ENCODE data around the gene ARHGAP8. TPM values are rescaled to one million over a fixed set of nuclear protein-coding genes. Genes with fewer than 3 reads are reported as not detected.

The ARHGAP8 gene
- total and polyA plus RNA-seq, 4 donors, result 1.4 to 3.0 TPM; not detected in 2

- Histone ChIP-seq H3K27ac (ENCODE audit: low read depth in 1 of 2, low read length in 2 of 2) (no peak overlapping the region), H3K4me3 (ENCODE audit: low read length in 2 of 2) (no peak overlapping the region), H3K4me1 (ENCODE audit: control insufficient read depth in 1 of 2, insufficient read depth in 2 of 2, low read length in 2 of 2) (no peaks in the 10 kb centered on the region), H3K36me3 (ENCODE audit: control insufficient read depth in 1 of 2, insufficient read depth in 2 of 2, low read length in 1 of 2) (no peaks in the 10 kb centered on the region), H3K27me3 (ENCODE audit: control insufficient read depth in 1 of 2, insufficient read depth in 2 of 2, low read length in 1 of 2) (peaks cover 0 to 1% of the 10 kb centered on the region in 2 donors), H3K9me3 (ENCODE audit: control insufficient read depth, low read length) (peaks cover 3% of the 10 kb centered on the region)
- intact Hi-C loops (cut with DNase I), result no loop called here
- DNase-seq, result no peak
- WGBS, 2 donors, result 33 to 39% methylated on average over 6 of the region's 6 CpGs
- ATAC-seq (ENCODE audit: low FRiP score), result no peak
Observed at GRCh38 chr22:44755417-44755816, 3.0 kb downstream of the ARHGAP8 start.

DNA sequence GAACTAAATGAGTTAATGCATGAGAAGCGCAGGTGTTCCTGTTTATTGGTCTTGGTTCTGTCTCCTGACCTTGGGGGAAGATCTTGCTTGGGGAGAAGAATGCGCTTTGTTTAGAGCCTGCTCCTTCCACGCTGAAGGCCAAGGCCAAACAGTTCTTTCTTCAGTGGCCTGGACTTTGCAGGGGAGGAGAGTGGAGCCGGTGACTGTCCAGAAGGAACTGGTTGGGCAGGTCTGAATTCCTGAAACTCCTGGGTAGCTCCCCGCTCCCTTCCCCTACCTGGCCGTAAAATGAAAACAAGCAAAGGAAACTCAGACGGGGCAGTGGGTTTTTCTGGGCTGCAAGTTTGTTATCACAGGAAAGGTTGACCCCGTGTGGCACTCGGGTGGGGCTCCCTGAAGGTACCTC lies 3.6 kb downstream of the ARHGAP8 start:
- DNase-seq, result peak in 1 of 2 donors; percentile 65
- no peak overlapping the region for H3K27ac ChIP-seq (ENCODE audit: low read depth in 1 of 2, low read length in 2 of 2)
- no peaks in the 10 kb centered on the region for H3K36me3 ChIP-seq (ENCODE audit: control insufficient read depth in 1 of 2, insufficient read depth in 2 of 2, low read length in 1 of 2)
- no peak overlapping the region for H3K4me3 ChIP-seq (ENCODE audit: low read length in 2 of 2)
- peaks cover 3% of the 10 kb centered on the region for H3K9me3 ChIP-seq (ENCODE audit: control insufficient read depth, low read length)
- 23 to 35% methylated on average over 9 of the region's 9 CpGs for WGBS, 2 donors
- peaks cover 0 to 1% of the 10 kb centered on the region in 2 donors for H3K27me3 ChIP-seq (ENCODE audit: control insufficient read depth in 1 of 2, insufficient read depth in 2 of 2, low read length in 1 of 2)
- no peaks in the 10 kb centered on the region for H3K4me1 ChIP-seq (ENCODE audit: control insufficient read depth in 1 of 2, insufficient read depth in 2 of 2, low read length in 2 of 2)
- intact Hi-C loops (cut with DNase I), result no loop called here
- ATAC-seq (ENCODE audit: low FRiP score), result no peak

DNA sequence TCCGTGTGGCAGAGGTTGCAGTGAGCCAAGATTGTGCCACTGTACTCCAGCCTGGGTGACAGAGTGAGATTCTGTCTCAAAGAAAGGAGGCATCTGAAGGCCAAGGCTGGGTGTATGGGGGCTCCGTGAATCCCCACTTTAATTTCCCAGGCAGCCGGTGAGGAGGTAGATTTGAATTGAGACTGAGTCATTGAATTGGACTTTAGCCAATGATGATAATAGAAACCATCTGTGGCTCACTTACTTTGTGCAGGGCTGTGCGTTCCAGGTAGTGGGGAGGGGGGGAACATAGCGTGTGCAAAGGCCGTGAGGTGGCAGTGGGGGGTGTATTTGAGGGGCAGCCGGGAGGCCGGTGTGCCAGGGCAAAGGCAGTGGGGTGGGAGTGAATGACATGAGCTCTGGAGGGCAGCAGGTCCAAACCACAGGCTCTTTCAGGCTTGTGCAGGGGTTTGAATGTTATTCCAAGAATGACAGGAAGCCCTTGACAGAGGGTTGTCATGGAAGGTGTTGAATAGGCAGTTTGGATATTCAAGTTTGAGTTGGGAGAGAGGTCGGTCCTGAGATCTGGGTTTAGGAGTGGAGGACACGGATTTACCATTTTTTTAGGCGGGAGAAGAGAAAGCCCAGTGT lies 6.1 kb downstream of the ARHGAP8 start:
- H3K36me3 ChIP-seq (ENCODE audit: control insufficient read depth in 1 of 2, insufficient read depth in 2 of 2, low read length in 1 of 2), result no peaks in the 10 kb centered on the region
- H3K27me3 ChIP-seq (ENCODE audit: control insufficient read depth in 1 of 2, insufficient read depth in 2 of 2, low read length in 1 of 2), result no peaks in the 10 kb centered on the region
- H3K4me1 ChIP-seq (ENCODE audit: control insufficient read depth in 1 of 2, insufficient read depth in 2 of 2, low read length in 2 of 2), result no peaks in the 10 kb centered on the region
- H3K4me3 ChIP-seq (ENCODE audit: low read length in 2 of 2), result no peak overlapping the region
- 44 to 51% methylated on average over 11 of the region's 11 CpGs for WGBS, 2 donors
- intact Hi-C loops (cut with DNase I), result no loop called here
- no peaks in the 10 kb centered on the region for H3K9me3 ChIP-seq (ENCODE audit: control insufficient read depth, low read length)
- no peak for ATAC-seq (ENCODE audit: low FRiP score)
- H3K27ac ChIP-seq (ENCODE audit: low read depth in 1 of 2, low read length in 2 of 2), result no peak overlapping the region
- DNase-seq, result no peak

DNA sequence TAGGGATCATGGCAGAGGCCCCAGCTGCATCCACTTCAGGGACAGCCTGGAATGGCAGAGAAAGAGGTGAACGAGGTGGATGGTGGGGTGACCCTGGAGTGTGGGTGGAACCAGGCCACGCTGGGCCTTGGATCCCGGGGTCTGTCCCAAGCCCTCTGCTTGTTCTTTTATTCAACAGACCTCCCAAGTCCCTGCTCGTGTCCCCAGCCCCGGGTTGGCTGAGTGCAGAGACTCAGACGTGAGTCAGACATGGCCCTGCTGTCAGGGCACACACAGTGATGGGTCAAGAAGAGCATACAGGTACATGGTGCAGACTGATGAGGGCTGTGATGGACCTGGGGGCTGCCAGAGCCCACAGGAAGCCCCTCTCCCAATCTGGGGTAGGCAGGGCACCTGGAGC lies 6.6 kb downstream of the ARHGAP8 start:
- DNase-seq, result no peak

DNA sequence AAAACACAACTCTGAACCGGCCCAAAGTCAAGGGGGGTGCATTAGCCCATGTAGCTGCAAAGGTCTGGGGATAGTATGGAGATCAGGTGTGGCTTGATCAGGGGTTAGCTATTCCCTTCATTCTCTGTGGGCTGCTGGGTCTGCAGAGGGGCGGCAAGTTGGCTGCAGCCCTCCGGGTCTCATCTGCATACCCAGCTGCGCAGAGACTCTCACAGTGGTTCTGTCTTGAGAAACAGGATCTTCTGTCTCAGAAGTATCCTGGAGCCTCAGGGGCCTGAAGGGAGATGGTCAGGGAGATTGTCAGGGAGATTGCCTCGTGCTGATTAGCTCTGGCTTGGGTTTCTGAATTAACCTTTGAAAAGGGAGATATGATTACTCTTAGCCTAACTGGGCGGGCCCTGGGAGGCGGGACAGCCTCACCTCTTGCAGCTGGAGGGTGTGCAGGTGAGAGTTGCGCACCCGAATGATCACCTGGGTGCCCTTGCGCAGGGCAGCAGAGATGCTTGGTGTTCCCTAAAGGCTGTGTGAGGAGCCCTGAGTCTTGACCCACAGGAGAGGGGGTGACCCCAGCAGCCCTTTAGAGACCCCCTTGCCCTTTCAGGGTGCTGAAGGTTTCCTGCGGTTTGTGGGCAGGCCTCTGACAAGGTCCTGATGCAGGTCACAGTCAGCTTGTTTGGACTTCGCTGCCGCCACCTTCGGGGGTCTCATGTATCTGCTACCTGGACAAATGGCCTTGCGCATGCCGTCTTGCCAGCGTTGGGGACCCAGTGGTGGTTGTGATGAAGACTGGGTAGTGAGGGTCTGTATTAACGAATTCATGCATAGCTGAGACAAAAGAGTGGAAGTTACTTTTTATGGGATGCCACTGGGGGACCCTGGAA lies 7.3 kb downstream of the ARHGAP8 start:
- WGBS, 2 donors, result 85 to 86% methylated on average over 18 of the region's 18 CpGs
- no peak for ATAC-seq (ENCODE audit: low FRiP score)
- no peak for DNase-seq

More for the DNA sequence above, 6.6 kb downstream of the ARHGAP8 start:
- WGBS, 2 donors, result 74 to 77% methylated on average over 6 of the region's 6 CpGs
- peak; percentile 35 for ATAC-seq (ENCODE audit: low FRiP score)
- H3K27ac ChIP-seq (ENCODE audit: low read depth in 1 of 2, low read length in 2 of 2), result no peak overlapping the region
- H3K9me3 ChIP-seq (ENCODE audit: control insufficient read depth, low read length), result no peaks in the 10 kb centered on the region
- H3K27me3 ChIP-seq (ENCODE audit: control insufficient read depth in 1 of 2, insufficient read depth in 2 of 2, low read length in 1 of 2), result no peaks in the 10 kb centered on the region
- H3K4me3 ChIP-seq (ENCODE audit: low read length in 2 of 2), result no peak overlapping the region
- no peaks in the 10 kb centered on the region for H3K36me3 ChIP-seq (ENCODE audit: control insufficient read depth in 1 of 2, insufficient read depth in 2 of 2, low read length in 1 of 2)
- no peaks in the 10 kb centered on the region for H3K4me1 ChIP-seq (ENCODE audit: control insufficient read depth in 1 of 2, insufficient read depth in 2 of 2, low read length in 2 of 2)
- intact Hi-C loops (cut with DNase I), result no loop called here

GRCh38 chr22:44760476-44760875 lies 8.1 kb downstream of the ARHGAP8 start:
- H3K4me1 ChIP-seq (ENCODE audit: control insufficient read depth in 1 of 2, insufficient read depth in 2 of 2, low read length in 2 of 2), result no peaks in the 10 kb centered on the region
- no peaks in the 10 kb centered on the region for H3K36me3 ChIP-seq (ENCODE audit: control insufficient read depth in 1 of 2, insufficient read depth in 2 of 2, low read length in 1 of 2)
- H3K9me3 ChIP-seq (ENCODE audit: control insufficient read depth, low read length), result no peaks in the 10 kb centered on the region
- WGBS, 2 donors, result 39 to 42% methylated on average over 5 of the region's 5 CpGs
- no peaks in the 10 kb centered on the region for H3K27me3 ChIP-seq (ENCODE audit: control insufficient read depth in 1 of 2, insufficient read depth in 2 of 2, low read length in 1 of 2)
- no peak overlapping the region for H3K4me3 ChIP-seq (ENCODE audit: low read length in 2 of 2)
- no peak for ATAC-seq (ENCODE audit: low FRiP score)
- no peak for DNase-seq
- intact Hi-C loops (cut with DNase I), result no loop called here
- H3K27ac ChIP-seq (ENCODE audit: low read depth in 1 of 2, low read length in 2 of 2), result no peak overlapping the region

More for the DNA sequence above, 7.3 kb downstream of the ARHGAP8 start:
- Histone ChIP-seq H3K4me3 (ENCODE audit: low read length in 2 of 2) (no peak overlapping the region), H3K9me3 (ENCODE audit: control insufficient read depth, low read length) (no peaks in the 10 kb centered on the region), H3K27ac (ENCODE audit: low read depth in 1 of 2, low read length in 2 of 2) (no peak overlapping the region), H3K36me3 (ENCODE audit: control insufficient read depth in 1 of 2, insufficient read depth in 2 of 2, low read length in 1 of 2) (no peaks in the 10 kb centered on the region), H3K4me1 (ENCODE audit: control insufficient read depth in 1 of 2, insufficient read depth in 2 of 2, low read length in 2 of 2) (no peaks in the 10 kb centered on the region), H3K27me3 (ENCODE audit: control insufficient read depth in 1 of 2, insufficient read depth in 2 of 2, low read length in 1 of 2) (no peaks in the 10 kb centered on the region)
- intact Hi-C loops (cut with DNase I), result no loop called here

DNA sequence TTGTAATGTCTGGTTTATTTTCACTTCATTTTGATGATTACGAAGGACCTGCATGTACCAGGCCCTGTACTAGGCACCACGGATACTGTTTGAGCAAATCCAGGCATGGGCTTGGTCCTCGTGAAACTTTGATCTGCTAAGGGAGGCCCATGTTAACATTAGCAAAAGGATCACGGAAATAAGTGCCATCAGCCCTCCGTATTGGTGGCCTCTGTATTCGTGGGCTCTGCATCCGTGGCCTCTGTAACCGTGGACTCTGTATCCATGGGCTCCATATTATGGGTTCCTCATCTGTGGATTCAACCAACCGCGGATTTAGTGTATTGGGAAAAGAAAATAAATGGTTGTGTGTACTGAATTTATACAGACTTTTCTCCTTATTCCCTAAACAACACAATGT lies 8.7 kb downstream of the ARHGAP8 start:
- 75 to 83% methylated on average over 10 of the region's 10 CpGs for WGBS, 2 donors
- intact Hi-C loops (cut with DNase I), result no loop called here
- Histone ChIP-seq H3K4me3 (ENCODE audit: low read length in 2 of 2) (no peak overlapping the region), H3K4me1 (ENCODE audit: control insufficient read depth in 1 of 2, insufficient read depth in 2 of 2, low read length in 2 of 2) (no peaks in the 10 kb centered on the region), H3K27ac (ENCODE audit: low read depth in 1 of 2, low read length in 2 of 2) (no peak overlapping the region), H3K36me3 (ENCODE audit: control insufficient read depth in 1 of 2, insufficient read depth in 2 of 2, low read length in 1 of 2) (no peaks in the 10 kb centered on the region), H3K9me3 (ENCODE audit: control insufficient read depth, low read length) (no peaks in the 10 kb centered on the region), H3K27me3 (ENCODE audit: control insufficient read depth in 1 of 2, insufficient read depth in 2 of 2, low read length in 1 of 2) (no peaks in the 10 kb centered on the region)
- no peak for DNase-seq
- no peak for ATAC-seq (ENCODE audit: low FRiP score)

DNA sequence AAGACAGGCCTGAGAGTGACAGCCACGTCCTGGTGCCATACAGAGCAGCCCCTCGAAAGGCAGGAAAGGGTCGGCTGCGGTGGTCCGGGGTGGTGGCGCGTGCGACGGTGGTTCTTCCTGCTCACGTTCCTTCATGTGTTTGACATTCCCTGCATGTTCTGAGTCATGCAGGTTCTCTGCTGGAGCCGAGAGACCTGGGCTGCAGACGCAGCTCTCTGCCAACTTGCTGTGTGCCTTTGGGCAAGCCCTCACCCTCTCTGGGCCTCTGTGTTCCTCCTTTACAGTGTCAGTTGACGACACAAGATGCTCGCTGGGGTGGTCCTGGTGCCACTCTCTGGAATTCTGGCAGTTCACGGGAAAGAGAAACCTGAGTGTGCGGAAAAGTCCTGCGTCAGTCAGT lies 12.0 kb downstream of the ARHGAP8 start:
- Histone ChIP-seq H3K27me3 (ENCODE audit: control insufficient read depth in 1 of 2, insufficient read depth in 2 of 2, low read length in 1 of 2) (no peaks in the 10 kb centered on the region), H3K4me3 (ENCODE audit: low read length in 2 of 2) (no peak overlapping the region), H3K9me3 (ENCODE audit: control insufficient read depth, low read length) (no peaks in the 10 kb centered on the region), H3K27ac (ENCODE audit: low read depth in 1 of 2, low read length in 2 of 2) (no peak overlapping the region), H3K4me1 (ENCODE audit: control insufficient read depth in 1 of 2, insufficient read depth in 2 of 2, low read length in 2 of 2) (no peaks in the 10 kb centered on the region), H3K36me3 (ENCODE audit: control insufficient read depth in 1 of 2, insufficient read depth in 2 of 2, low read length in 1 of 2) (no peaks in the 10 kb centered on the region)
- ATAC-seq (ENCODE audit: low FRiP score), result no peak
- WGBS, 2 donors, result 84 to 85% methylated on average over 17 of the region's 17 CpGs
- no peak for DNase-seq
- intact Hi-C loops (cut with DNase I), result no loop called here

DNA sequence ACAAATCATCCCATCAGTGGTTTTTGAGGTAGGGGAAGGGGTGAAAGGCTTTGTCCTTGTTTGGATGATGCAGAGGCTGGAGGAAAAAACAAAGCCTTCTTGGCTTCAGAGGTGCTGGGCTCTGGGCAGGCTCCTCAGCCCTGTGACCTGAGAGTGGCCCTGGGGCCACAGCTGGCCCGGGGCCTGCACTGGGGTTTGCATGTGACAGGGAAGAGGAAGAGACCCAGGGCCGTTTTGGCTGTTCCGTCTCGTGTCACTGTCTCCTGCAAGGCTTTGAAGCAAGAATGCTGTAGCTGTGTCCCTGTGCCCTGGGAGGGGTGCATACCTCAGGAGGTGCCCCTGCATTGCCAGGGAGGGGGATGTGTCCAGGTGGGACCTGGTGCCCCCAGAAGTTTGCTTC lies 12.6 kb downstream of the ARHGAP8 start:
- no peak for ATAC-seq (ENCODE audit: low FRiP score)
- no peaks in the 10 kb centered on the region for H3K9me3 ChIP-seq (ENCODE audit: control insufficient read depth, low read length)
- 32 to 37% methylated on average over 4 of the region's 4 CpGs for WGBS, 2 donors
- no peaks in the 10 kb centered on the region for H3K4me1 ChIP-seq (ENCODE audit: control insufficient read depth in 1 of 2, insufficient read depth in 2 of 2, low read length in 2 of 2)
- H3K36me3 ChIP-seq (ENCODE audit: control insufficient read depth in 1 of 2, insufficient read depth in 2 of 2, low read length in 1 of 2), result no peaks in the 10 kb centered on the region
- H3K27me3 ChIP-seq (ENCODE audit: control insufficient read depth in 1 of 2, insufficient read depth in 2 of 2, low read length in 1 of 2), result no peaks in the 10 kb centered on the region
- intact Hi-C loops (cut with DNase I), result no loop called here
- DNase-seq, result no peak
- no peak overlapping the region for H3K4me3 ChIP-seq (ENCODE audit: low read length in 2 of 2)
- no peak overlapping the region for H3K27ac ChIP-seq (ENCODE audit: low read depth in 1 of 2, low read length in 2 of 2)
